Keratinocyte (primary cell): ENCODE data around the gene DLGAP1. TPM values are rescaled to one million over a fixed set of nuclear protein-coding genes. Genes with fewer than 3 reads are reported as not detected.

Source experiments
- DNase-seq: peaks from one replicate; pipeline ENCODE4 v3.0.0-alpha.2; 2011; ENCODE audit warnings: low read depth, missing footprints, low spot score
- FAIRE-seq: peaks from 2 replicates; lab custom pipeline; 2011; peaks lifted over from hg19 to GRCh38; lab: Jason Lieb, UNC
- H2AFZ ChIP-seq: 2 replicates; pipeline ENCODE4 v1.6.0; 2012; ENCODE audit warnings: low read length, control low read depth, inconsistent platforms; ENCODE audit not compliant: control insufficient read depth
- H3K27ac ChIP-seq: 2 replicates; pipeline ENCODE4 v1.5.1; 2011; ENCODE audit warnings: low read length; ENCODE audit not compliant: control insufficient read depth, insufficient read depth
- H3K27me3 ChIP-seq: 3 replicates; pipeline ENCODE4 v1.6.0; 2011; ENCODE audit warnings: low read length; ENCODE audit not compliant: control insufficient read depth, insufficient read depth; ENCODE audit errors: extremely low read depth
- H3K36me3 ChIP-seq, 2 experiments: 2 replicates in 1 of 2; 3 replicates in 1 of 2; pipeline ENCODE4 v1.5.1; 2011; ENCODE audit warnings: low read length in 2 of 2, mild to moderate bottlenecking in 1 of 2; ENCODE audit not compliant: control insufficient read depth in 2 of 2, insufficient read depth in 2 of 2; ENCODE audit errors: extremely low read depth in 1 of 2
- H3K4me1 ChIP-seq: 3 replicates; pipeline ENCODE4 v1.5.1; 2011; ENCODE audit warnings: low read length; ENCODE audit not compliant: control insufficient read depth, insufficient read depth; ENCODE audit errors: extremely low read depth
- H3K4me2 ChIP-seq: 3 replicates; pipeline ENCODE4 v1.6.0; 2011; ENCODE audit warnings: low read depth, low read length; ENCODE audit not compliant: control insufficient read depth, insufficient read depth; ENCODE audit errors: extremely low read depth
- H3K4me3 ChIP-seq, 3 experiments: fragments of 200-600 bp in 1 of 3; sonication (generic) in 1 of 3; 2 replicates in 2 of 3; 3 replicates in 1 of 3; pipeline ENCODE4 v1.5.1; 2011 to 2016; ENCODE audit warnings: low read length in 3 of 3, mild to moderate bottlenecking in 3 of 3, control low read depth in 2 of 3, inconsistent platforms in 1 of 3, low read depth in 1 of 3, mixed read lengths in 1 of 3, mixed run types in 1 of 3, moderate library complexity in 1 of 3; ENCODE audit not compliant: control insufficient read depth in 2 of 3, insufficient read depth in 2 of 3; ENCODE audit errors: extremely low read depth in 1 of 3
- H3K79me2 ChIP-seq: 2 replicates; pipeline ENCODE4 v1.6.0; 2012; ENCODE audit warnings: low read length; ENCODE audit not compliant: control insufficient read depth, insufficient read depth
- H3K9ac ChIP-seq: 3 replicates; pipeline ENCODE4 v1.6.0; 2011; ENCODE audit warnings: low read length; ENCODE audit not compliant: control insufficient read depth, insufficient read depth; ENCODE audit errors: extremely low read depth
- H3K9me1 ChIP-seq: 3 replicates; pipeline ENCODE4 v1.6.0; 2011; ENCODE audit warnings: low read length; ENCODE audit not compliant: control insufficient read depth, insufficient read depth; ENCODE audit errors: extremely low read depth
- H3K9me3 ChIP-seq: 2 replicates; pipeline ENCODE4 v1.5.1; 2012; ENCODE audit warnings: low read depth, low read length; ENCODE audit not compliant: control insufficient read depth
- H4K20me1 ChIP-seq: 3 replicates; pipeline ENCODE4 v1.6.0; 2011; ENCODE audit warnings: low read length; ENCODE audit not compliant: control insufficient read depth, insufficient read depth; ENCODE audit errors: extremely low read depth
- EZH2 ChIP-seq: IDR thresholded peaks from one replicate; pipeline ENCODE4 v1.6.1; 2012; ENCODE audit warnings: inconsistent platforms, mild to moderate bottlenecking, low read length, moderate library complexity
- dilution Hi-C: fragments of 300-500 bp; cut with MboI; formaldehyde crosslinking; loops from one replicate; pipeline ENCODE4 v1.7.0; 2020; ENCODE audit warnings: low sequenced_read_pairs; ENCODE audit not compliant: extremely low pct_ligation_motif_present
- polyA plus RNA-seq, 5 experiments: library from polyadenylated mRNA; depleted of rRNA in 3 of 5; stranded (reverse) in 3 of 5; stranded (forward) in 1 of 5; unstranded in 1 of 5; fragments of >200 nt; gene quantifications; 1 replicate in 1 of 5; 2 replicates in 3 of 5; 3 replicates in 1 of 5; pipeline versions ENCODE4 v1.2.1 to v1.2.3, GENCODE V29; 2011 to 2012; ENCODE audit warnings: missing spikeins in 2 of 5, low read depth in 1 of 5, low replicate concordance in 1 of 5
- TF ChIP-seq, protein P1 (sequence below), 3 experiments: IDR thresholded peaks in 1 of 3; conservative IDR thresholded peaks in 1 of 3; optimal IDR thresholded peaks in 1 of 3; 2 replicates in 2 of 3; 3 replicates in 1 of 3; pipeline versions ENCODE3 to v1.5.1; 2011; ENCODE audit warnings: low read length in 3 of 3, mild to moderate bottlenecking in 3 of 3, moderate library complexity in 2 of 3, control low read depth in 1 of 3, inconsistent platforms in 1 of 3; ENCODE audit not compliant: insufficient read depth in 2 of 3; ENCODE audit errors: extremely low read depth in 1 of 3

DLGAP1 gene
- polyA plus RNA-seq, 1 donor (not counting 4 experiments of a cell fraction or from before 2014, with no cell fraction given): not detected

GRCh38 chr18:3912705-3913104, 542.4 kb downstream of the DLGAP1 start:
- H3K27ac ChIP-seq: no peak overlapping the region
- no peaks in the 10 kb centered on the region for H3K27me3 ChIP-seq
- H3K9me3 ChIP-seq: no peaks in the 10 kb centered on the region
- no peak overlapping the region for H2AFZ ChIP-seq
- peaks cover 6% of the 10 kb centered on the region for H3K4me1 ChIP-seq
- no peaks in the 10 kb centered on the region for H3K36me3 ChIP-seq
- no peak overlapping the region for H3K4me2 ChIP-seq
- no peak overlapping the region for H3K4me3 ChIP-seq
- H3K9ac ChIP-seq: no peak overlapping the region
- dilution Hi-C loops: no loop called here
- no peaks in the 10 kb centered on the region for H3K9me1 ChIP-seq
- DNase-seq: no peak
- no peaks in the 10 kb centered on the region for H3K79me2 ChIP-seq
- no peaks in the 10 kb centered on the region for H4K20me1 ChIP-seq
- TF ChIP-seq, protein P1, sequence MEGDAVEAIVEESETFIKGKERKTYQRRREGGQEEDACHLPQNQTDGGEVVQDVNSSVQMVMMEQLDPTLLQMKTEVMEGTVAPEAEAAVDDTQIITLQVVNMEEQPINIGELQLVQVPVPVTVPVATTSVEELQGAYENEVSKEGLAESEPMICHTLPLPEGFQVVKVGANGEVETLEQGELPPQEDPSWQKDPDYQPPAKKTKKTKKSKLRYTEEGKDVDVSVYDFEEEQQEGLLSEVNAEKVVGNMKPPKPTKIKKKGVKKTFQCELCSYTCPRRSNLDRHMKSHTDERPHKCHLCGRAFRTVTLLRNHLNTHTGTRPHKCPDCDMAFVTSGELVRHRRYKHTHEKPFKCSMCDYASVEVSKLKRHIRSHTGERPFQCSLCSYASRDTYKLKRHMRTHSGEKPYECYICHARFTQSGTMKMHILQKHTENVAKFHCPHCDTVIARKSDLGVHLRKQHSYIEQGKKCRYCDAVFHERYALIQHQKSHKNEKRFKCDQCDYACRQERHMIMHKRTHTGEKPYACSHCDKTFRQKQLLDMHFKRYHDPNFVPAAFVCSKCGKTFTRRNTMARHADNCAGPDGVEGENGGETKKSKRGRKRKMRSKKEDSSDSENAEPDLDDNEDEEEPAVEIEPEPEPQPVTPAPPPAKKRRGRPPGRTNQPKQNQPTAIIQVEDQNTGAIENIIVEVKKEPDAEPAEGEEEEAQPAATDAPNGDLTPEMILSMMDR (optimal IDR thresholded peaks at IDR 0.05 in 1 of 3, IDR thresholded peaks at IDR 0.05 in 1 of 3, conservative IDR thresholded peaks at IDR 0.05 in 1 of 3; ENCODE audit: extremely low read depth in 1 of 3, insufficient read depth in 2 of 3, low read length in 3 of 3): no peak
- FAIRE-seq: no peak

DNA sequence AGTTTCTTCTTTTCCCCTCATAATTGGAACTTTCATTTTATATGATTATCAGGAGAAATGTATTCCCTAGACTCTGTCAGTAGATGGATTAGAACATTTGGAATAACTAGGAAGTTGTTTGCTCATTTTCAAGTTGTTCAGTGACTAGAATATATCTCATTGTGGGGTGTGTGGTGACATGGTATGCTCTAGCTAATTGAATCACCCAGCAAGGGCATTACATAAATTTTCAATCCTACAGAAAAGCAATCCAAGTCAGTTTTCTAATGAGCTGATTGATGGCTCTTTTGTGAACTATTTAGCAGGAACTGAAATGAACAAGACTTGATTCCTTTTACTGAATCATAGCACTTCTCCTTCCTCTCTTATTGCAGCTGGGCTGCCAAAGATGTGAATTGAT, 543.7 kb downstream of the DLGAP1 start:
- no peaks in the 10 kb centered on the region for H3K36me3 ChIP-seq
- H3K4me1 ChIP-seq: peaks cover 6% of the 10 kb centered on the region
- no peak overlapping the region for H3K9ac ChIP-seq
- dilution Hi-C loops: no loop called here
- no peaks in the 10 kb centered on the region for H4K20me1 ChIP-seq
- H2AFZ ChIP-seq: no peak overlapping the region
- H3K79me2 ChIP-seq: no peaks in the 10 kb centered on the region
- no peak overlapping the region for H3K4me3 ChIP-seq
- no peak for DNase-seq
- FAIRE-seq: no peak
- no peak for TF ChIP-seq EZH2
- TF ChIP-seq, protein P1 (optimal IDR thresholded peaks at IDR 0.05 in 1 of 3, IDR thresholded peaks at IDR 0.05 in 1 of 3, conservative IDR thresholded peaks at IDR 0.05 in 1 of 3; ENCODE audit: extremely low read depth in 1 of 3, insufficient read depth in 2 of 3, low read length in 3 of 3): no peak
- no peak overlapping the region for H3K27ac ChIP-seq
- H3K9me1 ChIP-seq: no peaks in the 10 kb centered on the region
- H3K4me2 ChIP-seq: no peak overlapping the region
- H3K9me3 ChIP-seq: no peaks in the 10 kb centered on the region
- H3K27me3 ChIP-seq: no peaks in the 10 kb centered on the region
